Liver (tissue), 9 donors: ENCODE results near the gene RCL1. TPM values are rescaled to one million over a fixed set of nuclear protein-coding genes. Genes with fewer than 3 reads are reported as not detected.

Source experiments
- DNase-seq: peaks from one replicate; pipeline ENCODE4 v3.0.0-alpha.2; 2017; ENCODE audit warnings: low spot score
- H3K27ac ChIP-seq, 2 donors: one replicate each; pipeline ENCODE4 v1.7.0; 2013; ENCODE audit warnings: inconsistent platforms in 2 of 2, low read length in 2 of 2, control low read depth in 1 of 2, low read depth in 1 of 2, mild to moderate bottlenecking in 1 of 2
- H3K27me3 ChIP-seq, 4 donors: one replicate each; pipeline versions ENCODE4 v1.6.1 to v1.7.0; 2013; ENCODE audit warnings: low read length in 3 of 4, inconsistent platforms in 1 of 4, mild to moderate bottlenecking in 1 of 4, moderate library complexity in 1 of 4; ENCODE audit not compliant: control insufficient read depth in 4 of 4, insufficient read depth in 4 of 4
- H3K36me3 ChIP-seq, 4 donors: one replicate each; pipeline versions ENCODE4 v1.6.1 to v1.7.0; 2013; ENCODE audit warnings: low read length in 3 of 4, mild to moderate bottlenecking in 3 of 4, low read depth in 1 of 4, moderate library complexity in 1 of 4; ENCODE audit not compliant: control insufficient read depth in 4 of 4, insufficient read depth in 3 of 4
- H3K4me1 ChIP-seq, 4 donors: one replicate each; pipeline versions ENCODE4 v1.6.1 to v1.7.0; 2013; ENCODE audit warnings: low read length in 3 of 4, mild to moderate bottlenecking in 3 of 4, moderate library complexity in 1 of 4; ENCODE audit not compliant: control insufficient read depth in 4 of 4, insufficient read depth in 4 of 4
- H3K4me3 ChIP-seq, 3 donors: one replicate each; pipeline versions ENCODE4 v1.6.1 to v1.7.0; 2013; ENCODE audit warnings: low read length in 3 of 3, control low read depth in 1 of 3, low read depth in 1 of 3, mild to moderate bottlenecking in 1 of 3
- H3K9ac ChIP-seq, 2 donors: one replicate each; pipeline ENCODE4 v1.7.0; 2013; ENCODE audit warnings: low read length in 2 of 2, mild to moderate bottlenecking in 2 of 2, moderate library complexity in 2 of 2, control low read depth in 1 of 2, low read depth in 1 of 2
- H3K9me3 ChIP-seq, 4 donors: one replicate each; pipeline versions ENCODE4 v1.6.1 to v1.7.0; 2013; ENCODE audit warnings: low read length in 3 of 4; ENCODE audit not compliant: control insufficient read depth in 4 of 4
- FOXA1 ChIP-seq: IDR thresholded peaks from 2 replicates; pipeline ENCODE4 v1.6.1; 2016; ENCODE audit warnings: antibody characterized with exemption
- FOXA2 ChIP-seq: IDR thresholded peaks from 2 replicates; pipeline ENCODE4 v1.6.1; 2016; ENCODE audit warnings: antibody characterized with exemption
- GABPA ChIP-seq, 2 donors: IDR thresholded peaks in 1 of 2; conservative IDR thresholded peaks in 1 of 2; 2 replicates each; pipeline ENCODE4 v1.6.1; 2016; ENCODE audit warnings: antibody characterized with exemption in 2 of 2, mild to moderate bottlenecking in 1 of 2, moderate library complexity in 1 of 2
- HNF4A ChIP-seq, 2 donors: conservative IDR thresholded peaks; 2 replicates each; pipeline ENCODE4 v1.6.1; 2016; ENCODE audit warnings: antibody characterized with exemption in 2 of 2, mild to moderate bottlenecking in 2 of 2
- HNF4G ChIP-seq: IDR thresholded peaks from 2 replicates; pipeline ENCODE4 v1.6.1; 2016; ENCODE audit warnings: antibody characterized with exemption
- MAX ChIP-seq: IDR thresholded peaks from 2 replicates; pipeline ENCODE4 v1.6.1; 2016; ENCODE audit warnings: antibody characterized with exemption
- NR2F2 ChIP-seq: IDR thresholded peaks from 2 replicates; pipeline ENCODE4 v1.6.1; 2016; ENCODE audit warnings: antibody characterized with exemption
- RAD21 ChIP-seq, 2 donors: IDR thresholded peaks; 2 replicates each; pipeline ENCODE4 v1.6.1; 2016; ENCODE audit warnings: antibody characterized with exemption in 2 of 2, mild to moderate bottlenecking in 2 of 2
- REST ChIP-seq: IDR thresholded peaks from 2 replicates; pipeline ENCODE4 v1.6.1; 2016; ENCODE audit warnings: antibody characterized with exemption, mild to moderate bottlenecking
- YY1 ChIP-seq: IDR thresholded peaks from 2 replicates; pipeline ENCODE4 v1.6.1; 2016; ENCODE audit warnings: antibody characterized with exemption, mild to moderate bottlenecking
- WGBS: extraction: QIAGEN DNeasy Blood & Tissue Kit; methylation state at CpG from one replicate; pipeline ENCODE4 v1.1.7; 2013; 5-methylcytosine and 5-hydroxymethylcytosine counted together
- polyA plus RNA-seq, 2 donors: library from polyadenylated mRNA; stranded (reverse) in 1 of 2; unstranded in 1 of 2; fragments of 200-250 nt in 1 of 2; fragments of >200 nt in 1 of 2; fragmentation: Nextera tagmentation in 1 of 2; extraction: Ambion mirVana in 1 of 2; gene quantifications; one replicate each; pipeline versions ENCODE4 v1.2.1 to v1.2.3, GENCODE V29; 2013 to 2015
- total RNA-seq, 2 donors: library from RNA; depleted of rRNA; stranded (reverse); fragments of >200 nt; gene quantifications; one replicate each; pipeline ENCODE4 v1.2.3, GENCODE V29; 2014
- TF ChIP-seq, protein P1 (sequence below): fragments of 150-350 bp; IDR thresholded peaks from 2 replicates; pipeline ENCODE4 v1.5.1; 2017; ENCODE audit warnings: improper control_type of control experiment, low read depth, low read length; ENCODE audit not compliant: missing input control
- TF ChIP-seq, protein P2 (sequence below): IDR thresholded peaks from 2 replicates; pipeline ENCODE4 v1.6.1; 2016; ENCODE audit warnings: antibody characterized with exemption
- TF ChIP-seq, protein P3 (sequence below): IDR thresholded peaks from 2 replicates; pipeline ENCODE4 v1.6.1; 2016; ENCODE audit warnings: antibody characterized with exemption
- donor health status: healthy.
- donor health status: healthy.
- donor health status: healthy.
- donor health status: healthy.
- donor health status: healthy.

RCL1 gene
- total and polyA plus RNA-seq, 4 donors: 52.2 to 121 (median 86.8) TPM

- Histone ChIP-seq H3K36me3 (no peaks in the 10 kb centered on the region), H3K27ac (no peak overlapping the region), H3K4me3 (no peak overlapping the region), H3K9me3 (no peaks in the 10 kb centered on the region), H3K27me3 (no peaks in the 10 kb centered on the region), H3K4me1 (peaks cover 0 to 10% (median 3%) of the 10 kb centered on the region in 4 donors), H3K9ac (no peak overlapping the region)
- no peak for DNase-seq
- 87% methylated on average over 3 of the region's 3 CpGs for WGBS
- TF ChIP-seq YY1 (no peak), GABPA (IDR thresholded peaks at IDR 0.05 in 1 of 2, conservative IDR thresholded peaks at IDR 0.05 in 1 of 2) (no peak), FOXA2 (no peak)
Observed at GRCh38 chr9:4760122-4760521, 32.6 kb upstream of the RCL1 start.

DNA sequence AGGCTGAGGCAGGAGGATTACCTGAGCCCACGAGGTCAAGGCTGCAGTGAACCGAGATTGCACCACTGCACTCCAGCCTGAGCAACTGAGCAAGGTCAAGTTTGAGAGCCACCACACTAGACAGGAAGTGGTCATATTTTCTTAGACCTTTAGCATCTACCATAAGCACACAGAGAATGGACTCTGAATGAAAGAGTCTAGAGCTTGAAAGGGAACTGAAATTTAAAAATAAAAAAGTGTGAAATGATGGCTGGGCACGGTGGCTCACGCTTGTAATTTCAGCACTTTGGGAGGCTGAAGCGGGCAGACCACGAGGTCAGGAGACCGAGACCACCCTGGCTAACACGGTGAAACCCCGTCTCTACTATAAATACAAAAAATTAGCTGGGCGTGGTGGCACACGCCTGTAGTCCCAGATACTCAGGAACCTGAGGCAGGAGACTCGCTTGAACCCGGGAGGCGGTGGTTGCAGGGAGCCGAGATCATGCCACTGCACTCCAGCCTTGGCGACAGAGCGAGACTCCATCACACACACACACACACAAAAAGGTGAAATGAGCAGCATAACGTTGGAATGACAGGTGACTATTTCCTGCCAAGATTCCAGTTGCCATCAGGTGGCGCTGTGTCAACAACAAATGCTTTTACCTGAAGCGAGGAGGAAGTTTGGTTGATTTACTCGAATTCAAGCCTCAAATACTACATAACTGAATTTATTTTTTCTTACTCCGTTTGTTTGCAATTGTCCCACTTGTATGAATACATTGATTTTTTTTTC is 30.4 kb upstream of the RCL1 start:
- Histone ChIP-seq H3K4me3 (no peak overlapping the region), H3K36me3 (no peaks in the 10 kb centered on the region), H3K27ac (no peak overlapping the region), H3K9ac (peak overlapping the region in 1 of 2 donors; percentile 26), H3K27me3 (no peaks in the 10 kb centered on the region), H3K4me1 (peaks cover 0 to 10% (median 3%) of the 10 kb centered on the region in 4 donors), H3K9me3 (no peaks in the 10 kb centered on the region)
- TF ChIP-seq NR2F2 (no peak), HNF4A (conservative IDR thresholded peaks at IDR 0.05) (peak in 1 of 2 donors; percentile 18), HNF4G (no peak), FOXA1 (peak; percentile 52), REST (no peak), FOXA2 (peak; percentile 55), RAD21 (IDR thresholded peaks at IDR 0.05) (peak; percentile 95 to 97), MAX (no peak)
- TF ChIP-seq, protein P1, sequence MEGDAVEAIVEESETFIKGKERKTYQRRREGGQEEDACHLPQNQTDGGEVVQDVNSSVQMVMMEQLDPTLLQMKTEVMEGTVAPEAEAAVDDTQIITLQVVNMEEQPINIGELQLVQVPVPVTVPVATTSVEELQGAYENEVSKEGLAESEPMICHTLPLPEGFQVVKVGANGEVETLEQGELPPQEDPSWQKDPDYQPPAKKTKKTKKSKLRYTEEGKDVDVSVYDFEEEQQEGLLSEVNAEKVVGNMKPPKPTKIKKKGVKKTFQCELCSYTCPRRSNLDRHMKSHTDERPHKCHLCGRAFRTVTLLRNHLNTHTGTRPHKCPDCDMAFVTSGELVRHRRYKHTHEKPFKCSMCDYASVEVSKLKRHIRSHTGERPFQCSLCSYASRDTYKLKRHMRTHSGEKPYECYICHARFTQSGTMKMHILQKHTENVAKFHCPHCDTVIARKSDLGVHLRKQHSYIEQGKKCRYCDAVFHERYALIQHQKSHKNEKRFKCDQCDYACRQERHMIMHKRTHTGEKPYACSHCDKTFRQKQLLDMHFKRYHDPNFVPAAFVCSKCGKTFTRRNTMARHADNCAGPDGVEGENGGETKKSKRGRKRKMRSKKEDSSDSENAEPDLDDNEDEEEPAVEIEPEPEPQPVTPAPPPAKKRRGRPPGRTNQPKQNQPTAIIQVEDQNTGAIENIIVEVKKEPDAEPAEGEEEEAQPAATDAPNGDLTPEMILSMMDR: peak; percentile 81
- TF ChIP-seq, protein P2, sequence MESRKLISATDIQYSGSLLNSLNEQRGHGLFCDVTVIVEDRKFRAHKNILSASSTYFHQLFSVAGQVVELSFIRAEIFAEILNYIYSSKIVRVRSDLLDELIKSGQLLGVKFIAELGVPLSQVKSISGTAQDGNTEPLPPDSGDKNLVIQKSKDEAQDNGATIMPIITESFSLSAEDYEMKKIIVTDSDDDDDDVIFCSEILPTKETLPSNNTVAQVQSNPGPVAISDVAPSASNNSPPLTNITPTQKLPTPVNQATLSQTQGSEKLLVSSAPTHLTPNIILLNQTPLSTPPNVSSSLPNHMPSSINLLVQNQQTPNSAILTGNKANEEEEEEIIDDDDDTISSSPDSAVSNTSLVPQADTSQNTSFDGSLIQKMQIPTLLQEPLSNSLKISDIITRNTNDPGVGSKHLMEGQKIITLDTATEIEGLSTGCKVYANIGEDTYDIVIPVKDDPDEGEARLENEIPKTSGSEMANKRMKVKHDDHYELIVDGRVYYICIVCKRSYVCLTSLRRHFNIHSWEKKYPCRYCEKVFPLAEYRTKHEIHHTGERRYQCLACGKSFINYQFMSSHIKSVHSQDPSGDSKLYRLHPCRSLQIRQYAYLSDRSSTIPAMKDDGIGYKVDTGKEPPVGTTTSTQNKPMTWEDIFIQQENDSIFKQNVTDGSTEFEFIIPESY: no peak
- TF ChIP-seq, protein P3, sequence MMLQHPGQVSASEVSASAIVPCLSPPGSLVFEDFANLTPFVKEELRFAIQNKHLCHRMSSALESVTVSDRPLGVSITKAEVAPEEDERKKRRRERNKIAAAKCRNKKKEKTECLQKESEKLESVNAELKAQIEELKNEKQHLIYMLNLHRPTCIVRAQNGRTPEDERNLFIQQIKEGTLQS: no peak
- WGBS: 26% methylated on average over 22 of the region's 22 CpGs
- peak; percentile 88 for DNase-seq
